HEK293T (cell line): ENCODE measurements around the gene NUMBL.

Source experiments
- ARNT ChIP-seq: fragments of 450-650 bp; IDR thresholded peaks from 2 replicates; pipeline ENCODE4 v1.6.1; 2017; ENCODE audit warnings: mild to moderate bottlenecking
- BHLHE40 ChIP-seq: fragments of 450-650 bp; IDR thresholded peaks from 2 replicates; pipeline ENCODE4 v1.6.1; 2016; ENCODE audit warnings: mild to moderate bottlenecking, moderate library complexity, borderline replicate concordance
- CTBP1 ChIP-seq: fragments of 450-650 bp; IDR thresholded peaks from 2 replicates; pipeline ENCODE4 v1.6.1; 2016; ENCODE audit warnings: borderline replicate concordance
- ELF4 ChIP-seq: fragments of 450-650 bp; IDR thresholded peaks from 2 replicates; pipeline ENCODE4 v1.6.1; 2017; ENCODE audit warnings: antibody characterized with exemption
- FOXK2 ChIP-seq: fragments of 450-650 bp; IDR thresholded peaks from 2 replicates; pipeline ENCODE4 v1.6.1; 2016; ENCODE audit warnings: mild to moderate bottlenecking
- FOXM1 ChIP-seq: fragments of 450-650 bp; IDR thresholded peaks from 2 replicates; pipeline ENCODE4 v1.6.1; 2017; ENCODE audit warnings: mild to moderate bottlenecking, borderline replicate concordance
- HDGF ChIP-seq: fragments of 450-650 bp; IDR thresholded peaks from 2 replicates; pipeline ENCODE4 v1.6.1; 2017; ENCODE audit warnings: antibody characterized with exemption, borderline replicate concordance
- L3MBTL2 ChIP-seq: fragments of 450-650 bp; conservative IDR thresholded peaks from 2 replicates; pipeline ENCODE4 v1.6.1; 2016; ENCODE audit warnings: mild to moderate bottlenecking
- NFRKB ChIP-seq: fragments of 450-650 bp; IDR thresholded peaks from 2 replicates; pipeline ENCODE4 v1.6.1; 2016; ENCODE audit warnings: mild to moderate bottlenecking, moderate library complexity
- SP1 ChIP-seq: fragments of 450-650 bp; IDR thresholded peaks from 2 replicates; pipeline ENCODE4 v1.6.1; 2017
- SUZ12 ChIP-seq: fragments of 450-650 bp; IDR thresholded peaks from 2 replicates; pipeline ENCODE4 v1.6.1; 2016; ENCODE audit warnings: mild to moderate bottlenecking
- TARDBP ChIP-seq: fragments of 450-650 bp; IDR thresholded peaks from 2 replicates; pipeline ENCODE4 v1.6.1; 2016
- ZNF384 ChIP-seq: fragments of 450-650 bp; IDR thresholded peaks from 2 replicates; pipeline ENCODE4 v1.6.1; 2016

DNA sequence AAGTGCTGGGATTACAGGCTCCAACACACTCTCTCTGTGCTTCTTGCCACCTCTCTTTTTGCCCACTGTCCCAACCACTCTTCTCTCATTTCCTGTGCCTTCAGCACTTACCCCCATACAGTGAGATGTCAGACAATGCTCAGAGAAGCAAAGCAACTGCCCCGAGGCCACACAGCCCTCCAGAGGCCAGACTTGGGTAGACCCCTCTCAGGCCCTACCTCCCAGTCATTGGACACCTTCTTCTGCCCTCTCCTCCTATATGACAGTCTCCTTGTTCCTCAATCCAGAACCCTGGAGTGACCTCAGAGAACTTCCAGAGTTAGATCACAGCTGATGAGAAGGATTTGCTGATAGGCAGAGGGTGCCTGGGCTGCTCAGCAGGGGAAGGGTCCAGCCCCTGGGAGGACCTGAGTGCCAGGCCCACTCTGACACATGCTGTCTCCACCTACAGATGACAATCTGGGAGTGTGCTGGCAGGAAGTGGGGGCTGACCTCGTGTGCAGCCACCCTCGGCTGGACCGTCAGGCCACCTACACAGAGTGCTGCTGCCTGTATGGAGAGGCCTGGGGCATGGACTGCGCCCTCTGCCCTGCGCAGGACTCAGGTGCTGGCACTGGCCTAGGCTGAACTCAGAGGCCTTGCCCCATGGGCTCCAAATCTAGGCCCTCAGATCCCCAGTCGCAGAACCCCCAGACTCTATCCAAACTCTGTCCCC lies 64.9 kb downstream of the NUMBL start:
- TF ChIP-seq TARDBP (no peak), FOXK2 (no peak), BHLHE40 (no peak), SUZ12 (no peak), FOXM1 (no peak), NFRKB (no peak), SP1 (no peak), ARNT (no peak), ZNF384 (no peak), CTBP1 (no peak), L3MBTL2 (no peak), HDGF (no peak), ELF4 (no peak)
